Peyer's patch (tissue), 4 donors: ENCODE results near the gene ASMT. TPM values are rescaled to one million over a fixed set of nuclear protein-coding genes. Genes with fewer than 3 reads are reported as not detected.

Experiments used
- DNase-seq, 3 donors: peaks; one replicate each; pipeline ENCODE4 v3.0.0-alpha.2; 2017 to 2019
- H3K27ac ChIP-seq, 4 donors: fragments of 200-600 bp; sonication (generic); one replicate each; pipeline ENCODE4 v1.5.1; 2016 to 2019
- H3K27me3 ChIP-seq, 2 donors: fragments of 200-600 bp; sonication (generic); one replicate each; pipeline ENCODE4 v1.5.1; 2019
- H3K36me3 ChIP-seq, 3 donors: fragments of 200-600 bp; sonication (generic); one replicate each; pipeline ENCODE4 v1.5.1; 2016 to 2019
- H3K4me1 ChIP-seq, 4 donors: fragments of 200-600 bp; sonication (generic); one replicate each; pipeline ENCODE4 v1.5.1; 2016 to 2019
- H3K4me3 ChIP-seq, 4 donors: fragments of 200-600 bp; sonication (generic); 1 replicate in 3 of 4; 2 replicates in 1 of 4; pipeline ENCODE4 v1.5.1; 2016 to 2019; ENCODE audit warnings: mild to moderate bottlenecking in 1 of 4
- H3K9me3 ChIP-seq, 4 donors: fragments of 200-600 bp; sonication (generic); one replicate each; pipeline ENCODE4 v1.5.1; 2016 to 2019; ENCODE audit warnings: mild to moderate bottlenecking in 1 of 4
- CTCF ChIP-seq, 6 experiments: fragments of 450-650 bp in 4 of 6; fragments of 200-600 bp in 2 of 6; sonication (generic) in 1 of 6; IDR thresholded peaks; one replicate each; pipeline ENCODE4 v1.5.1; 2017 to 2019; ENCODE audit warnings: antibody characterized with exemption in 6 of 6, mild to moderate bottlenecking in 3 of 6, moderate library complexity in 1 of 6
- POLR2A ChIP-seq, 2 donors: fragments of 450-650 bp; IDR thresholded peaks; one replicate each; pipeline ENCODE4 v1.5.1; 2017; ENCODE audit warnings: antibody characterized with exemption in 2 of 2, mild to moderate bottlenecking in 2 of 2, moderate library complexity in 2 of 2
- total RNA-seq, 4 donors: library from RNA; depleted of rRNA; stranded (reverse); fragments of >200 nt; gene quantifications; one replicate each; pipeline ENCODE4 v1.1.0, GENCODE V29; 2016

The ASMT gene
- total RNA-seq, 4 donors from 2014 or later: 12.4 TPM; not detected in 3

- H3K4me3 ChIP-seq: no peak overlapping the region
- no peaks in the 10 kb centered on the region for H3K36me3 ChIP-seq
- TF ChIP-seq POLR2A (IDR thresholded peaks at IDR 0.05) (no peak), CTCF (IDR thresholded peaks at IDR 0.05) (peak; percentile 62 to 81 (median 72))
- no peak overlapping the region for H3K27ac ChIP-seq
- H3K4me1 ChIP-seq: no peaks in the 10 kb centered on the region
- peak in 2 of 3 donors; percentile 68 to 78 for DNase-seq
- H3K27me3 ChIP-seq: no peaks in the 10 kb centered on the region
- H3K9me3 ChIP-seq: no peaks in the 10 kb centered on the region
These were observed 33.7 kb upstream of the ASMT start for GRCh38 chrX:1581132-1581531.

- DNase-seq: no peak
- H3K4me3 ChIP-seq: no peak overlapping the region
- no peaks in the 10 kb centered on the region for H3K4me1 ChIP-seq
- no peak for TF ChIP-seq CTCF (IDR thresholded peaks at IDR 0.05)
- no peak for TF ChIP-seq POLR2A (IDR thresholded peaks at IDR 0.05)
- H3K27me3 ChIP-seq: no peaks in the 10 kb centered on the region
- no peaks in the 10 kb centered on the region for H3K36me3 ChIP-seq
- H3K27ac ChIP-seq: no peak overlapping the region
- H3K9me3 ChIP-seq: no peaks in the 10 kb centered on the region
These were observed 32.0 kb upstream of the ASMT start for GRCh38 chrX:1582686-1583437.

GRCh38 chrX:1584237-1585011 lies 30.4 kb upstream of the ASMT start:
- no peak overlapping the region for H3K4me3 ChIP-seq
- H3K4me1 ChIP-seq: no peaks in the 10 kb centered on the region
- DNase-seq: no peak
- H3K9me3 ChIP-seq: no peaks in the 10 kb centered on the region
- TF ChIP-seq POLR2A (IDR thresholded peaks at IDR 0.05): no peak
- no peak for TF ChIP-seq CTCF (IDR thresholded peaks at IDR 0.05)
- H3K27ac ChIP-seq: no peak overlapping the region
- H3K36me3 ChIP-seq: no peaks in the 10 kb centered on the region
- no peaks in the 10 kb centered on the region for H3K27me3 ChIP-seq

- Histone ChIP-seq H3K36me3 (no peaks in the 10 kb centered on the region), H3K27ac (peak overlapping the region in 1 of 4 donors; percentile 47), H3K27me3 (no peaks in the 10 kb centered on the region), H3K4me3 (no peak overlapping the region), H3K4me1 (no peaks in the 10 kb centered on the region), H3K9me3 (no peaks in the 10 kb centered on the region)
- no peak for TF ChIP-seq CTCF (IDR thresholded peaks at IDR 0.05)
- no peak for TF ChIP-seq POLR2A (IDR thresholded peaks at IDR 0.05)
- DNase-seq: no peak
These were observed 27.7 kb upstream of the ASMT start for GRCh38 chrX:1587161-1587560.

GRCh38 chrX:1589356-1590130 lies 25.3 kb upstream of the ASMT start:
- no peak for DNase-seq
- no peaks in the 10 kb centered on the region for H3K27me3 ChIP-seq
- TF ChIP-seq CTCF (IDR thresholded peaks at IDR 0.05) (no peak), POLR2A (IDR thresholded peaks at IDR 0.05) (no peak)

More at GRCh38 chrX:1589356-1590130, 25.3 kb upstream of the ASMT start:
- no peak overlapping the region for H3K4me3 ChIP-seq
- H3K36me3 ChIP-seq: peaks cover 0 to 11% (median 0%) of the 10 kb centered on the region in 3 donors
- peaks cover 0 to 11% (median 0%) of the 10 kb centered on the region in 4 donors for H3K4me1 ChIP-seq
- no peaks in the 10 kb centered on the region for H3K9me3 ChIP-seq
- no peak overlapping the region for H3K27ac ChIP-seq
